ENCODE results near the gene HPCAL4.

HPCAL4 gene

DNA sequence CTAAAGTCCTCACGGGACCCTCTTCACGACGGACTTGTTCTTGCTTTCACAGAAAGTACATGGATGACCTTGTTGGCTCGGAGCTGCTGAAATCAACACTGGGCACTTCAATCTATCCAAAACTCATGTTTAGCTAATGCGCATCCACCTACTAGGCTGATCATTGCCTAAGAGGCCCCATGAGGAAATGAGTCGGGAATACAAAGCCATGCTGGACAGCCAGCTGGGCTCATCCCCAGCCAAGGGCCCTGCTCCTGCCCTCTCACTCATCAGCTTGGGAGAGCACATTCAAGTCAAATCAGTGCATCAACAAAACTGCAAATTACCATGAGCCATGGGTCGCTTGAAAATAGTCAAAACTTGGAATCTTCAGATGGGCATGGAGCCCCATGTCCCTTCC is 36.9 kb downstream of the HPCAL4 start:
- TF ChIP-seq, protein P1, sequence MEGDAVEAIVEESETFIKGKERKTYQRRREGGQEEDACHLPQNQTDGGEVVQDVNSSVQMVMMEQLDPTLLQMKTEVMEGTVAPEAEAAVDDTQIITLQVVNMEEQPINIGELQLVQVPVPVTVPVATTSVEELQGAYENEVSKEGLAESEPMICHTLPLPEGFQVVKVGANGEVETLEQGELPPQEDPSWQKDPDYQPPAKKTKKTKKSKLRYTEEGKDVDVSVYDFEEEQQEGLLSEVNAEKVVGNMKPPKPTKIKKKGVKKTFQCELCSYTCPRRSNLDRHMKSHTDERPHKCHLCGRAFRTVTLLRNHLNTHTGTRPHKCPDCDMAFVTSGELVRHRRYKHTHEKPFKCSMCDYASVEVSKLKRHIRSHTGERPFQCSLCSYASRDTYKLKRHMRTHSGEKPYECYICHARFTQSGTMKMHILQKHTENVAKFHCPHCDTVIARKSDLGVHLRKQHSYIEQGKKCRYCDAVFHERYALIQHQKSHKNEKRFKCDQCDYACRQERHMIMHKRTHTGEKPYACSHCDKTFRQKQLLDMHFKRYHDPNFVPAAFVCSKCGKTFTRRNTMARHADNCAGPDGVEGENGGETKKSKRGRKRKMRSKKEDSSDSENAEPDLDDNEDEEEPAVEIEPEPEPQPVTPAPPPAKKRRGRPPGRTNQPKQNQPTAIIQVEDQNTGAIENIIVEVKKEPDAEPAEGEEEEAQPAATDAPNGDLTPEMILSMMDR (IDR thresholded peaks at IDR 0.05) = no peak
- H3K27ac ChIP-seq = peak overlapping the region in 1 of 2 donors; percentile 62
- DNase-seq (ENCODE audit: low spot score) = no peak
- H3K4me3 ChIP-seq = no peak overlapping the region

DNA sequence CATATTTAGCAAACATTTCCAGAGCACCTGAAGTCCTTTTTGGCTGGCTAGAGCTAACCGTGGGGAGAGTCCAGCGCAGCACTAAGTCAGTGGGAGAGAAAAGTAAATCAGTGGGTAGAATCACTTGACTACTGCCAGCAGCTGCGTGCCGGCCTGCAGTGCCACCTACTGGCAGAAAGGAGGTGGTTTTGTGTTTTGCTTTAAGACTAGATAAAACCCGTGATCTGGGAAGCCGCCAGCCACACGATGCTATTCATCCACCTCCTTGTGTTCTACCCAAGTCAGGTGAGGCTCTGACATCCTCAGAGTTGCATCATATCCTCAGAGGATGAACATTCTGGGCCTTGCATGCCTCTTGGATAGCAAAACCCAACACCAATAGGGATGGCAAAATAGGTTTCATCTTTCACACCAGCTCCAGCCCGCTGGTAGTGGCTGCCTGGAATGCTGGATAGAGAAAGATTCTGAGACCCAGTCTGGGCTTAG is 37.6 kb downstream of the HPCAL4 start:
- peak overlapping the region in 1 of 2 donors; percentile 62 for H3K27ac ChIP-seq
- H3K4me3 ChIP-seq = peak overlapping the region; percentile 43
- TF ChIP-seq, protein P1 (IDR thresholded peaks at IDR 0.05) = peak; percentile 93
- peak; percentile 88 for DNase-seq (ENCODE audit: low spot score)

DNA sequence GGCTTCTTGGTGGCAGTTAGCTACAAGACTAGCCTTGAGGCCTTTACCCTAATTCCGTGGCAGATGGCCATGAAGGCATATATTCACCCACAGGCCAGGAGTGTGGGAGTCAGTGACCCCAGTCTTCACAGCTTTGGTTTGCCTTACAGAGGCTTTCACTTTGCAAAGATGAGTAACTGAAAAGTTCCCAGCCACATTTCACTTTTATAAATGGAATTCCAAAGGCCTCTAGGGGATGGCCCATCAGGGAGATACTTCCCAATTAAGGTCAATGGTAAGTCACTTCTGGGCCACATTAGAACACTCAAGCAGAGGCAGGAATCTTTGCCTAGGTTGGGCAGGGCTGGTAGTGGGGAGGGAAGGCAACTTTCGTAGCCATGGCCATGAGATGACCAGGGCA is 38.7 kb downstream of the HPCAL4 start:
- no peak for DNase-seq (ENCODE audit: low spot score)
- TF ChIP-seq, protein P1 (IDR thresholded peaks at IDR 0.05) = no peak
- Histone ChIP-seq H3K27ac (peak overlapping the region; percentile 58 to 62), H3K4me3 (no peak overlapping the region)

DNA sequence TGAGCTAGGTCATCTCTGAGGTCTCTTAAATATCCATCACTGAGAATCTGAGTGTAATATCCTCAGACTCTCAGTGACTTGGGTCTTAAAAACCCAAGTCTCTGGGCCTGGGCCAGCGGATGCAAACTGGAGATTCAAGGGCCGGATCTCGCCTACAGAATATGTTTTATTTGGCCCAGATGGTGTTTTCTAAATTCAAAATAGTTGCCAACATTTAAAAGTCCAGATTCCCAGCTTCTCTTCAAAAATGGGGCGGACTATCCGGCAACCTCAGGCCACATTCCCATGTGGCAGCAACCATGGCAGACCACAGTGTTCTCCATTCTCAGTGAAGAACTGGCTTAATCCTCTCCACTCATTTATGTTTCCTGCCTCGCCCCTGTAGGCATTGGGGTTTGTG is 39.1 kb downstream of the HPCAL4 start:
- no peak overlapping the region for H3K4me3 ChIP-seq
- no peak for DNase-seq (ENCODE audit: low spot score)
- peak overlapping the region; percentile 58 to 62 for H3K27ac ChIP-seq
- TF ChIP-seq, protein P1 (IDR thresholded peaks at IDR 0.05) = no peak

DNA sequence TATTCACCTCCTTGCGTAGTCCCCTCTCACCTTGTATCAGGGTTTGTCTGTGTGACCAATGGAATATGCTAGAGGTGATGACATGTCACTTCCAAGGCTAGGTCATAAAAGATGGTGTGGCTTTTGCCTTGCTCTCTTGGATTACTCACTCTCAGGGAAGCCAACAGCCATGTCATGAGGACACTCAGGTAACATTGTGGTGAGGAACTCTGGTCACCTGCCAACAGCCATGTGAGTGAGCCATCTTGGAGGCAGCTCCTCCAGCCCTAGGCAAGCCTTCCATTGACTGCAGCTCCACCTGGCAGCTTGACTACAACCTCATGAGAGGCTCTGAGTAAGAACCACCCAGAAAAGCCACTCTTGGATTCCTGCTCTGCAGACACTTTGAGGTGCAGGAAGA is 40.8 kb downstream of the HPCAL4 start:
- Histone ChIP-seq H3K27ac (peak overlapping the region in 1 of 2 donors; percentile 49), H3K4me3 (no peak overlapping the region)
- TF ChIP-seq, protein P1 (IDR thresholded peaks at IDR 0.05) = no peak
- no peak for DNase-seq (ENCODE audit: low spot score)

DNA sequence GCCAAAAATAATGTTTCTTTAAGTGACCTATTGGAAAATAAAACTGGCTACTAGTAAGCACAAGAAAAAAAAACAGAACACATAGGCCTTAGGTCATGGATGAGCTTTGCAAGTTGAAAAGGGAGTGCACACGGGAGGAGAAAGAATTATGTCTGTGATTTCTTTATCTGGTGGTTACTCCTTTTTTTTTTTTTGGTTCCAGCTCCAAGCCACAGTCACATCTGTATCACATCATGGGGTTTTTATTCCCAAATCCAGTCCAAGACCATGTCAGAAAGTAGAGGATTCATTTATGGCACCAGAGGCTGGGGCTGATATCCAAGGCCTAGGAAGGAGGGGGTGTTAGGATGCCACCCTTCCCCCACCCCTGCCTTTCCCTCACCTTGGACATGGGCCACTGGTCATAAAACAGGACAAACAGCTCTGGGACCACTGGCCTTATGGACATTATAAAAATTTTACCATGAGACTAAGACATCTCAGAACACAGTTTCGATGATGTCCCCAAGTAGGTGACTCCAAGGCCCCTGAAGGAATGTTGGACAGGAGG is 41.5 kb downstream of the HPCAL4 start:
- no peak for DNase-seq (ENCODE audit: low spot score)
- TF ChIP-seq, protein P1 (IDR thresholded peaks at IDR 0.05) = no peak
- Histone ChIP-seq H3K27ac (peak overlapping the region in 1 of 2 donors; percentile 49), H3K4me3 (no peak overlapping the region)

DNA sequence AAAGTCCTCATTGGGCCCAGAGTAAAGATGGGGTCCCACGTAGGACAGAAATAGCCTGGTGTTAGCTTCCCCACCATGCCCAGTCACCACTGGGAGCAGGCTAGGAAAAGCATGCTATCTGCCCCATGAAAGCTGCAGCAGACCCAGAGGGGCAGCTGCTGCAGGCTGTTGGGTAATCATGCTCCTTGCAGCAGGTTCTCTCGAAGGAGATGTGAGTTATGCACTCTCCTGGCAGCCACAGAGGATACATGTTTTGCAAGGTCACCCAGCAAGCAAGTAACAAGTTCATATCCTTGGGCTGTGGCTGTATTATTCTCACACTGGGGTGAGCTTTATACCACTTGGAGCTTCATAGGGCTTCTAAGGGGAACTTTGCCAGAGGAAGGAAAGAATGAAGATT is 42.7 kb downstream of the HPCAL4 start:
- H3K27ac ChIP-seq = peak overlapping the region; percentile 78 to 85
- H3K4me3 ChIP-seq = no peak overlapping the region
- DNase-seq (ENCODE audit: low spot score) = no peak
- TF ChIP-seq, protein P1 (IDR thresholded peaks at IDR 0.05) = no peak

Measured in coronary artery (tissue), 2 donors.